K562 (cell line): ENCODE data around the gene CDC14A. TPM values are rescaled to one million over a fixed set of nuclear protein-coding genes. Genes with fewer than 3 reads are reported as not detected.

Experiments
- FOXA3 ChIP-seq, 2 experiments: fragments of 450-650 bp in 1 of 2; sonication (generic) in 1 of 2; formaldehyde crosslinking; IDR thresholded peaks in 1 of 2; conservative IDR thresholded peaks in 1 of 2; 2 replicates each; pipeline versions ENCODE4 v1.4.0 to v1.8.0; 2020 to 2022; ENCODE audit warnings: mild to moderate bottlenecking in 2 of 2, missing genetic modification reagents in 1 of 2
- KLF1 ChIP-seq: fragments of 450-650 bp; IDR thresholded peaks from 2 replicates; pipeline ENCODE4 v1.6.1; 2016; ENCODE audit warnings: missing genetic modification characterization, missing compliant biosample characterization
- POLR2AphosphoS2 ChIP-seq: IDR thresholded peaks from 2 replicates; pipeline ENCODE4 v1.6.1; 2012; ENCODE audit warnings: low read length, improper control_type of control experiment
- ZNF12 ChIP-seq: sonication (generic); formaldehyde crosslinking; IDR thresholded peaks from 2 replicates; pipeline ENCODE4 v1.4.0; 2020; ENCODE audit warnings: mild to moderate bottlenecking, missing genetic modification reagents
- polyA plus RNA-seq, 8 experiments: library from polyadenylated mRNA; depleted of rRNA in 4 of 8; stranded (reverse) in 5 of 8; unstranded in 3 of 8; fragments of >200 nt; fragmentation: Nextera tagmentation in 2 of 8; fragmentation: Illumina TruSeq in 1 of 8; extraction: Ambion mirVana in 2 of 8; extraction: Trizol in 1 of 8; gene quantifications; 2 replicates each; pipeline versions ENCODE4 v1.2.1 to v1.2.3, GENCODE V29; 2011 to 2014; ENCODE audit warnings: inconsistent platforms in 1 of 8, missing spikeins in 1 of 8
- total RNA-seq, 7 experiments: library from RNA; depleted of rRNA in 6 of 7; stranded (reverse); fragments of >200 nt in 6 of 7; fragmentation: Illumina TruSeq in 2 of 7; extraction: Trizol in 2 of 7; gene quantifications; 2 replicates each; pipeline versions ENCODE4 v1.2.1 to v1.2.3, GENCODE V29; 2011 to 2021; ENCODE audit warnings: low replicate concordance in 1 of 7
- TF ChIP-seq, protein P1 (sequence below): fragments of 200-600 bp; sonication (generic); IDR thresholded peaks from one replicate; pipeline ENCODE4 v1.6.1; 2012; ENCODE audit warnings: mild to moderate bottlenecking, low read depth, low read length, inconsistent platforms
- TF ChIP-seq, protein P2 (sequence below): fragments of 450-650 bp; IDR thresholded peaks from 2 replicates; pipeline ENCODE4 v1.6.1; 2016; ENCODE audit warnings: low read depth, mild to moderate bottlenecking, moderate library complexity
- TF ChIP-seq, protein P3 (sequence below): fragments of 450-650 bp; IDR thresholded peaks from 2 replicates; pipeline ENCODE4 v1.6.1; 2014; ENCODE audit warnings: low read depth, mild to moderate bottlenecking, moderate library complexity, borderline replicate concordance
- TF ChIP-seq, protein P4 (sequence below): sonication (generic); formaldehyde crosslinking; IDR thresholded peaks from 2 replicates; pipeline ENCODE4 v1.8.1; 2023; ENCODE audit warnings: mild to moderate bottlenecking, missing genetic modification reagents, moderate library complexity
- TF ChIP-seq, protein P5 (sequence below): fragments of 450-650 bp; IDR thresholded peaks from 2 replicates; pipeline ENCODE4 v1.6.1; 2018; ENCODE audit not compliant: partially characterized antibody

The CDC14A gene
- total and polyA plus RNA-seq, 9 of the 15 experiments (the other 6 are each of a cell fraction or from before 2014, with no cell fraction given), result 17.0 to 74.3 (median 33.4) TPM

DNA sequence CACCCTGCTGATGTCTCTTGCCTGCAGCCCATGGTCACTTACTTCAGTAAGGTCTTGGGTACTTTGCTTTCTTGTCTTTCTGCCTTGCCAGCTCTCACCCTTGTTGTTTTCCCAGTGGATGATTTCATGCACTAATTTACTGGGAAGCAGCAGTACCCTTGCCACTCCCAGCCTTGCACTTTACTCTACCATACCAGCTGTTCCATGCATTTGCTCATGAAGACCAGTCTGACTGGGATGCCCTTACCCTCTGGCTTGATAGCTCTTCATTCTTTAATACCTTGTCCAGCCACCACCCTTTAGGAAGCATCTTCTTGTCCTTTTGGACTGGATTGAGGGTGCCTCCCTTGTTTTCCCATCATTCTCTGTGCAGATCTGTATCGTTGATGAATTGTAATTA lies 28.3 kb downstream of the CDC14A start (continued):
- TF ChIP-seq, protein P1, sequence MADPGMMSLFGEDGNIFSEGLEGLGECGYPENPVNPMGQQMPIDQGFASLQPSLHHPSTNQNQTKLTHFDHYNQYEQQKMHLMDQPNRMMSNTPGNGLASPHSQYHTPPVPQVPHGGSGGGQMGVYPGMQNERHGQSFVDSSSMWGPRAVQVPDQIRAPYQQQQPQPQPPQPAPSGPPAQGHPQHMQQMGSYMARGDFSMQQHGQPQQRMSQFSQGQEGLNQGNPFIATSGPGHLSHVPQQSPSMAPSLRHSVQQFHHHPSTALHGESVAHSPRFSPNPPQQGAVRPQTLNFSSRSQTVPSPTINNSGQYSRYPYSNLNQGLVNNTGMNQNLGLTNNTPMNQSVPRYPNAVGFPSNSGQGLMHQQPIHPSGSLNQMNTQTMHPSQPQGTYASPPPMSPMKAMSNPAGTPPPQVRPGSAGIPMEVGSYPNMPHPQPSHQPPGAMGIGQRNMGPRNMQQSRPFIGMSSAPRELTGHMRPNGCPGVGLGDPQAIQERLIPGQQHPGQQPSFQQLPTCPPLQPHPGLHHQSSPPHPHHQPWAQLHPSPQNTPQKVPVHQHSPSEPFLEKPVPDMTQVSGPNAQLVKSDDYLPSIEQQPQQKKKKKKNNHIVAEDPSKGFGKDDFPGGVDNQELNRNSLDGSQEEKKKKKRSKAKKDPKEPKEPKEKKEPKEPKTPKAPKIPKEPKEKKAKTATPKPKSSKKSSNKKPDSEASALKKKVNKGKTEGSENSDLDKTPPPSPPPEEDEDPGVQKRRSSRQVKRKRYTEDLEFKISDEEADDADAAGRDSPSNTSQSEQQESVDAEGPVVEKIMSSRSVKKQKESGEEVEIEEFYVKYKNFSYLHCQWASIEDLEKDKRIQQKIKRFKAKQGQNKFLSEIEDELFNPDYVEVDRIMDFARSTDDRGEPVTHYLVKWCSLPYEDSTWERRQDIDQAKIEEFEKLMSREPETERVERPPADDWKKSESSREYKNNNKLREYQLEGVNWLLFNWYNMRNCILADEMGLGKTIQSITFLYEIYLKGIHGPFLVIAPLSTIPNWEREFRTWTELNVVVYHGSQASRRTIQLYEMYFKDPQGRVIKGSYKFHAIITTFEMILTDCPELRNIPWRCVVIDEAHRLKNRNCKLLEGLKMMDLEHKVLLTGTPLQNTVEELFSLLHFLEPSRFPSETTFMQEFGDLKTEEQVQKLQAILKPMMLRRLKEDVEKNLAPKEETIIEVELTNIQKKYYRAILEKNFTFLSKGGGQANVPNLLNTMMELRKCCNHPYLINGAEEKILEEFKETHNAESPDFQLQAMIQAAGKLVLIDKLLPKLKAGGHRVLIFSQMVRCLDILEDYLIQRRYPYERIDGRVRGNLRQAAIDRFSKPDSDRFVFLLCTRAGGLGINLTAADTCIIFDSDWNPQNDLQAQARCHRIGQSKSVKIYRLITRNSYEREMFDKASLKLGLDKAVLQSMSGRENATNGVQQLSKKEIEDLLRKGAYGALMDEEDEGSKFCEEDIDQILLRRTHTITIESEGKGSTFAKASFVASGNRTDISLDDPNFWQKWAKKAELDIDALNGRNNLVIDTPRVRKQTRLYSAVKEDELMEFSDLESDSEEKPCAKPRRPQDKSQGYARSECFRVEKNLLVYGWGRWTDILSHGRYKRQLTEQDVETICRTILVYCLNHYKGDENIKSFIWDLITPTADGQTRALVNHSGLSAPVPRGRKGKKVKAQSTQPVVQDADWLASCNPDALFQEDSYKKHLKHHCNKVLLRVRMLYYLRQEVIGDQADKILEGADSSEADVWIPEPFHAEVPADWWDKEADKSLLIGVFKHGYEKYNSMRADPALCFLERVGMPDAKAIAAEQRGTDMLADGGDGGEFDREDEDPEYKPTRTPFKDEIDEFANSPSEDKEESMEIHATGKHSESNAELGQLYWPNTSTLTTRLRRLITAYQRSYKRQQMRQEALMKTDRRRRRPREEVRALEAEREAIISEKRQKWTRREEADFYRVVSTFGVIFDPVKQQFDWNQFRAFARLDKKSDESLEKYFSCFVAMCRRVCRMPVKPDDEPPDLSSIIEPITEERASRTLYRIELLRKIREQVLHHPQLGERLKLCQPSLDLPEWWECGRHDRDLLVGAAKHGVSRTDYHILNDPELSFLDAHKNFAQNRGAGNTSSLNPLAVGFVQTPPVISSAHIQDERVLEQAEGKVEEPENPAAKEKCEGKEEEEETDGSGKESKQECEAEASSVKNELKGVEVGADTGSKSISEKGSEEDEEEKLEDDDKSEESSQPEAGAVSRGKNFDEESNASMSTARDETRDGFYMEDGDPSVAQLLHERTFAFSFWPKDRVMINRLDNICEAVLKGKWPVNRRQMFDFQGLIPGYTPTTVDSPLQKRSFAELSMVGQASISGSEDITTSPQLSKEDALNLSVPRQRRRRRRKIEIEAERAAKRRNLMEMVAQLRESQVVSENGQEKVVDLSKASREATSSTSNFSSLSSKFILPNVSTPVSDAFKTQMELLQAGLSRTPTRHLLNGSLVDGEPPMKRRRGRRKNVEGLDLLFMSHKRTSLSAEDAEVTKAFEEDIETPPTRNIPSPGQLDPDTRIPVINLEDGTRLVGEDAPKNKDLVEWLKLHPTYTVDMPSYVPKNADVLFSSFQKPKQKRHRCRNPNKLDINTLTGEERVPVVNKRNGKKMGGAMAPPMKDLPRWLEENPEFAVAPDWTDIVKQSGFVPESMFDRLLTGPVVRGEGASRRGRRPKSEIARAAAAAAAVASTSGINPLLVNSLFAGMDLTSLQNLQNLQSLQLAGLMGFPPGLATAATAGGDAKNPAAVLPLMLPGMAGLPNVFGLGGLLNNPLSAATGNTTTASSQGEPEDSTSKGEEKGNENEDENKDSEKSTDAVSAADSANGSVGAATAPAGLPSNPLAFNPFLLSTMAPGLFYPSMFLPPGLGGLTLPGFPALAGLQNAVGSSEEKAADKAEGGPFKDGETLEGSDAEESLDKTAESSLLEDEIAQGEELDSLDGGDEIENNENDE, result no peak
- no peak for TF ChIP-seq ZNF12 (CRISPR knock-in tag)
- no peak for TF ChIP-seq POLR2AphosphoS2
- TF ChIP-seq KLF1 (tag), result no peak
- TF ChIP-seq, protein P2, sequence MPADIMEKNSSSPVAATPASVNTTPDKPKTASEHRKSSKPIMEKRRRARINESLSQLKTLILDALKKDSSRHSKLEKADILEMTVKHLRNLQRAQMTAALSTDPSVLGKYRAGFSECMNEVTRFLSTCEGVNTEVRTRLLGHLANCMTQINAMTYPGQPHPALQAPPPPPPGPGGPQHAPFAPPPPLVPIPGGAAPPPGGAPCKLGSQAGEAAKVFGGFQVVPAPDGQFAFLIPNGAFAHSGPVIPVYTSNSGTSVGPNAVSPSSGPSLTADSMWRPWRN, result no peak
- TF ChIP-seq, protein P3, sequence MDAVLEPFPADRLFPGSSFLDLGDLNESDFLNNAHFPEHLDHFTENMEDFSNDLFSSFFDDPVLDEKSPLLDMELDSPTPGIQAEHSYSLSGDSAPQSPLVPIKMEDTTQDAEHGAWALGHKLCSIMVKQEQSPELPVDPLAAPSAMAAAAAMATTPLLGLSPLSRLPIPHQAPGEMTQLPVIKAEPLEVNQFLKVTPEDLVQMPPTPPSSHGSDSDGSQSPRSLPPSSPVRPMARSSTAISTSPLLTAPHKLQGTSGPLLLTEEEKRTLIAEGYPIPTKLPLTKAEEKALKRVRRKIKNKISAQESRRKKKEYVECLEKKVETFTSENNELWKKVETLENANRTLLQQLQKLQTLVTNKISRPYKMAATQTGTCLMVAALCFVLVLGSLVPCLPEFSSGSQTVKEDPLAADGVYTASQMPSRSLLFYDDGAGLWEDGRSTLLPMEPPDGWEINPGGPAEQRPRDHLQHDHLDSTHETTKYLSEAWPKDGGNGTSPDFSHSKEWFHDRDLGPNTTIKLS, result no peak
- TF ChIP-seq, protein P4, sequence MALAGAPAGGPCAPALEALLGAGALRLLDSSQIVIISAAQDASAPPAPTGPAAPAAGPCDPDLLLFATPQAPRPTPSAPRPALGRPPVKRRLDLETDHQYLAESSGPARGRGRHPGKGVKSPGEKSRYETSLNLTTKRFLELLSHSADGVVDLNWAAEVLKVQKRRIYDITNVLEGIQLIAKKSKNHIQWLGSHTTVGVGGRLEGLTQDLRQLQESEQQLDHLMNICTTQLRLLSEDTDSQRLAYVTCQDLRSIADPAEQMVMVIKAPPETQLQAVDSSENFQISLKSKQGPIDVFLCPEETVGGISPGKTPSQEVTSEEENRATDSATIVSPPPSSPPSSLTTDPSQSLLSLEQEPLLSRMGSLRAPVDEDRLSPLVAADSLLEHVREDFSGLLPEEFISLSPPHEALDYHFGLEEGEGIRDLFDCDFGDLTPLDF (CRISPR knock-in tag), result no peak
- no peak for TF ChIP-seq FOXA3 (CRISPR knock-in tag; conservative IDR thresholded peaks at IDR 0.05 in 1 of 2, IDR thresholded peaks at IDR 0.05 in 1 of 2)
- TF ChIP-seq, protein P5, sequence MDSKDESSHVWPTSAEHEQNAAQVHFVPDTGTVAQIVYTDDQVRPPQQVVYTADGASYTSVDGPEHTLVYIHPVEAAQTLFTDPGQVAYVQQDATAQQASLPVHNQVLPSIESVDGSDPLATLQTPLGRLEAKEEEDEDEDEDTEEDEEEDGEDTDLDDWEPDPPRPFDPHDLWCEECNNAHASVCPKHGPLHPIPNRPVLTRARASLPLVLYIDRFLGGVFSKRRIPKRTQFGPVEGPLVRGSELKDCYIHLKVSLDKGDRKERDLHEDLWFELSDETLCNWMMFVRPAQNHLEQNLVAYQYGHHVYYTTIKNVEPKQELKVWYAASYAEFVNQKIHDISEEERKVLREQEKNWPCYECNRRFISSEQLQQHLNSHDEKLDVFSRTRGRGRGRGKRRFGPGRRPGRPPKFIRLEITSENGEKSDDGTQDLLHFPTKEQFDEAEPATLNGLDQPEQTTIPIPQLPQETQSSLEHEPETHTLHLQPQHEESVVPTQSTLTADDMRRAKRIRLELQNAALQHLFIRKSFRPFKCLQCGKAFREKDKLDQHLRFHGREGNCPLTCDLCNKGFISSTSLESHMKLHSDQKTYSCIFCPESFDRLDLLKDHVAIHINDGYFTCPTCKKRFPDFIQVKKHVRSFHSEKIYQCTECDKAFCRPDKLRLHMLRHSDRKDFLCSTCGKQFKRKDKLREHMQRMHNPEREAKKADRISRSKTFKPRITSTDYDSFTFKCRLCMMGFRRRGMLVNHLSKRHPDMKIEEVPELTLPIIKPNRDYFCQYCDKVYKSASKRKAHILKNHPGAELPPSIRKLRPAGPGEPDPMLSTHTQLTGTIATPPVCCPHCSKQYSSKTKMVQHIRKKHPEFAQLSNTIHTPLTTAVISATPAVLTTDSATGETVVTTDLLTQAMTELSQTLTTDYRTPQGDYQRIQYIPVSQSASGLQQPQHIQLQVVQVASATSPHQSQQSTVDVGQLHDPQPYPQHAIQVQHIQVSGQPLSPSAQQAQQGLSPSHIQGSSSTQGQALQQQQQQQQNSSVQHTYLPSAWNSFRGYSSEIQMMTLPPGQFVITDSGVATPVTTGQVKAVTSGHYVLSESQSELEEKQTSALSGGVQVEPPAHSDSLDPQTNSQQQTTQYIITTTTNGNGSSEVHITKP, result no peak
